ENCODE measurements around the gene TRIM2.

The TRIM2 gene

GRCh38 chr4:153257151-153257620 is 52.9 kb downstream of the TRIM2 start:
- peak; percentile 45 for DNase-seq

DNA sequence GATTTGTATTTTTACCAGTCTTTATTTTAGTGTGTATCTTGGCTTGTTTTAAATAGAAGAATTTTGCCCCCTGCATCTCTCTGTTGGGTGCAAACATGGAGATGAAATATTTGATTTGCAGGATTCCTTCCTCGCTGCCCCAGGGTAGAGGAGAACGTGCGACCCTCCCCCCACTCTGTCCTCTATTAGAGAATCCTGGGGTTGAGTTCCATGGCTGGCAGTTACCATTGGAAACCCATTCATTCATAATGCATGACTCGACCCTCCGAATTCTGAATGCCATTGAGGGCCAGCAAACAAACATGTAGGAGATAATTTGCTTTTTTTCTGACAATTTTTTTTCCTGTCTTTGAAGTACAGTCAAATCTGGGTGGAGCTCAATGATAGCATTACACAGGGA is 53.7 kb downstream of the TRIM2 start:
- DNase-seq: no peak

DNA sequence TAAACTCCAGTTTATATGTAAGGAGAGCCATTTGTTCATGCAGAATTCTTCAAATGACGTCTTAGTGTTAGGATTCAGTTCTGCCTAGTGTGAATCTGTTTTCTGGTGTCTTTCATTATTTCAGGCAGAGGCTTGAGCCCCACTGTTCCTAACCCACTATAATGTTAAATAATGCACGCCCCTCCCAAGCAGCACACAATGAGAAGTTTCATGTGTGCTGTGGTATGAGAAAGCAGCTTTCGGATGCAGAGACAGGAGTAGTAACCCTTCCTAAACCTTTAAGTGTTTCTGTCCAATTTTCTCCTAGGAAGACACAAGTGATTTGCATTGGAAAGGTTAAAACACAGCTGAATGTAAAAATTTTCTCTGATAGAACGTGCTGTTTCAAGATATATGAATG is 54.5 kb downstream of the TRIM2 start:
- DNase-seq: no peak

DNA sequence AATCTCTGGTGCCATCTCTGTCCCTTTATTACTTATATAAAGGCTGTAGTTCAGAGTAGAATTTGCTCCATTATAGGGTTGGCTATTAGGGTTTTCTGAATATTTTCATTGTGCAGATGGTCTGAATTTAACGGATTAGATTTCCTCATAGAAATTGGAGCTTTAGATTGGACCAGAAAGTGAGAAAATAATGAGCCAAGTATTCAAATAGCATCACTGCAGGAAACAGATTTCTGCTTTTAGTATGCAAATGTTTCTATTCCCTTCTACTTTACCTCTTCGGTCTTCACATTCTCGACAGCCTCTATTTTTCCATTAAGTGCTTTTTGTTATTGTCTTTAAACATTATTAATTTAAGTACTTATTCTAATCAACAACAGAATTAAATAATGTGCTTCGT is 55.4 kb downstream of the TRIM2 start:
- no peak for DNase-seq

GRCh38 chr4:153260132-153260531 is 55.9 kb downstream of the TRIM2 start:
- DNase-seq: no peak

DNA sequence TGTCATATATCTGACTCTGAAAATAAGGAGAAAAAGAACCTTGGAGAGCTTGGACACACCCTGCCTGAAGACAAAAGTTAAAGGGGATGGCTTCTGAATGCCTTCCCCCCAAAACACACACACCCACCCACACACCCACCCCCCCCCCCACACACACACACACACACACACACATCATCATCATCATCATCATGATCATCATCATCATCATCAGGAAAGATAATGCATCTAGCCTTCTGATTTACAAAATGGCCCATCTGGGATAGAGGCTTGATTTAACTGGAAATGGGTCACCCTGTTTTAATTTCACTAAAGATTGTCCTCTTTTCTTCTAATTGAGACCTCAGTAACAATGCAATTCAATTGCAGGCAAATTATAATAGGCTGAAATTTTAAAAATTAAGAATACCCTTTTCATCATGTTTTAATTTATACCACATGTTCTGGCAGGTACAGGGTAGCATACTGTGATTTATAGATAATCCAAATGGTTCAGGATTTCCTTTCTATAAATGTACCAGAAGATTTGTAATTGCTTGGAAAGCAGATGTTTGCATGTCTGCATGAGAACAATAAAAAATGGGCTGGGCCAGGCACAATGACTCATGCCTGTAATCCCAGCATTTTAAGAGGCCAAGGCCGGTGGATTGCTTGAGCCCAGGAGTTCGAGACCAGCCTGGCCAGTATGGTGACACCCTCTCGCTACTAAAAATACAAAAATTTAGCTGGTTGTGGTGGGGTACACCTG is 56.5 kb downstream of the TRIM2 start:
- DNase-seq: no peak

- DNase-seq: no peak
Measured at GRCh38 chr4:153261461-153261860, 57.2 kb downstream of the TRIM2 start.

DNA sequence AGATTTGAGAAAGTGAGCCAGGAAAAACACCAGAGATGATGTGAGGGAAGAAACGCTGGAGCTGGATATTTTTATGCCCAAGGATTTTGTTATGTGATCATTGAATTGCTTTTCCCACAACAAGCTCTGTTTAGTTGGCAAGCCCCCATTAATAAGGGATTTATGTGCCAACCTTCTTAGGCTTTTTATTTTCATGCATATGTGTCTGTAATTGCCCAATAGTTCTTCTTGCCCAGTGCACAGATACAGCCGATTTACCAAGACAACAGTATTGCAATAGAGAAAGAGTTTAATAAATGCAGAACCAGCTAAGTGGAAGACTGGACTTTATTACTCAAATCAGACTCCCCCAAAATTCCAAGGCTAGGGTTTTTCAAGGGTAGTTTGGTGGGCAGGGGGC is 57.7 kb downstream of the TRIM2 start:
- no peak for DNase-seq

- no peak for DNase-seq
Measured at GRCh38 chr4:153265306-153266047, 61.2 kb downstream of the TRIM2 start.

DNA sequence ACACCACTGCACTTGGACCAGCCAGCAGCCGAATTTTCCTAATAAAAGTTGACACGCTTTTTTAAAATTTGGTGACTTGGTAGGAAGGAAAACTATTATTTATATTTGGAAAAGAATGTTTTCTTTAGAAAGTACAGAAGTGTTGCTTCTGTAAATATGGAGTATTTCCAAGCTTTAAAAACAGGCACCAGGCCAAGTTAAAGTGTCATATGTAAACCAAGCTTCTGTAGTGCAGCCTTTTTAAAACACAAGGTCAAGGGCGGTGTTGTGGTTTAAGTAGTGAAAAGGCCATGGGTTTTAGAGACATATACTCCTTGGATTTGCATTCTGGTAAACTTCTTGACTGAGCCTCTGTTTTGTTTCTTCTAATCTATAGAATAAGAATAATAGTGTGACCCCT is 62.7 kb downstream of the TRIM2 start:
- no peak for DNase-seq

- no peak for DNase-seq
Measured at GRCh38 chr4:153267890-153268289, 63.6 kb downstream of the TRIM2 start.

DNA sequence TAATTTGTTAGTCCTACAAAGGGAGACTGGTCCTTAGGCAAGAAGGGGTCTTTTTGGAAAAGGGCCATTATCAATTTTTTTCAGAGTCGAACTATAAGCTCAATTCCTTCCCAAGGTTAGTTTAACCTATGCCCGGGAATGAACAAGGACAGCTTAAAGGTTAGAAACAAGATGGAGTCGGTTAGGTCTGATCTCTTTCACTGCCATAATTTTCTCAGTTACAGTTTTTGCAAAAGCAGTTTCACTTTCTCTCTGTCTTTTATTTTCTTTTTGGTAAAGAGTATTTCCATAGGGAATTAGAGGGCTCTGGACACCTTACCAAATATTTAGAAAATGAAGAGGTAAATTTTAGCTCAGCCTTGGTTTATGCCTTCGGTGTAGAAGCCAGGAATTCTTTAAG is 64.1 kb downstream of the TRIM2 start:
- no peak for DNase-seq

- no peak for DNase-seq
Measured at GRCh38 chr4:153269218-153269990, 65.2 kb downstream of the TRIM2 start.

- no peak for DNase-seq
Measured at GRCh38 chr4:153270361-153270760, 66.1 kb downstream of the TRIM2 start.

DNA sequence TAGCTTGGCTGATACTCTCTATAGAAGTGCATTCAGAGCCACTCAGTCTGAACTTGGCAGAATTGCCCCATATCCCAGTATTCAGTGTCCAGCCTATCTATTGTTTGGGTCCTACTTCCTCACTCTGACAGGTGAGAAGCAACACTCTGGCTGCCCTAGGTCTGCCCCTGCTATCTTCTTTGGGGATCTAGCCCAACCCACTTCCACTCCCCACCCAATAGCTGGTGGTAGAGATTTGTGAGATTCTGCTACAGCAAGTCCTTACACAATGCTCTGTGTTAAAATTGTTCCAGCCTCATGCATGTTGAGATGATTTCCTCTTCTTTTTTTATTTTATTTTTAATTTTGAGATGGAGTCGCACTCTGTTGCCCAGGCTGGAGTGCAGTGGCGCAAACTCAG is 67.6 kb downstream of the TRIM2 start:
- no peak for DNase-seq

DNA sequence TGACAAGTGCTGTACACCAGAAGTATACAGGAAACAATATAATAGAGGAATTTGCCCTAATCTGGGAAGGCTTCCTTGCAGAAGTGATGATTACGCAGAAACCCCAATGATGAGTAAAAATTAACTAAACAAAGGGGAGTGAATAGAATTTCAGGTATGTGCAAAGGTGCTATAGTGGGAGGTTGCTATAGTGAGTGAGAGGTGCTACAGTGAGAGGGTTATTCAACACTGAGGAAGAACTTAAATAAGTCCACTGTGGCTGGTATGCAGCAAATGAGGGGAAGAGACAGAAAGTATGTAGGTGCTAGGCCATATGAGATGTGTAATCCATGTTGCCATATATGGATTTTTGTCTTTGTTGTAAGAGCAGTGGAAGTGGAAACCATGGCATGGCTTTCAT is 69.5 kb downstream of the TRIM2 start:
- DNase-seq: no peak

- DNase-seq: no peak
Measured at GRCh38 chr4:153274967-153275366, 70.7 kb downstream of the TRIM2 start.

GRCh38 chr4:153275380-153276276 is 71.4 kb downstream of the TRIM2 start:
- DNase-seq: no peak

DNA sequence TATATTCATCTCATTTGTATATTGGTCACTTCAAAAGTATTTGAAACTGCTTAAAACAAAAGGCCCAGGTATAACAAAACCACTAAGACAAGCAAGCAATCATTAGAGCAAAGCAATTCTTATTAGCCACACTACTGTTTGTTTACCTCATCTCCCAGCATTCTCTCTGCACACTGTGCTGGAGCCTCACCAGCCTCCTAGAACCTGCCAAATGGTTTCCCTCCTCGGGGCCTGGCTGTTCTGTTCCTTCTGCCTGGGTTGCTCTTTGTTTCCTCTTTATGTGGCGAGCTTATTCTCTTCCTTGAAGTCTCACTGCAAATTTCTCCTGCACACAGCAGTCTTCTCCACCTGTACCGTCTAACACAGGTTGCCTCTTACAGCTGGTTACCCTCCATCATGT is 72.7 kb downstream of the TRIM2 start:
- no peak for DNase-seq

- DNase-seq: no peak
Measured at GRCh38 chr4:153281476-153281875, 77.2 kb downstream of the TRIM2 start.

- DNase-seq: no peak
Measured at GRCh38 chr4:153282023-153282422, 77.8 kb downstream of the TRIM2 start.

GRCh38 chr4:153283260-153283659 is 79.0 kb downstream of the TRIM2 start:
- DNase-seq: no peak

- DNase-seq: no peak
Measured at GRCh38 chr4:153290134-153290533, 85.9 kb downstream of the TRIM2 start.
